IMR-90 (cell line): ENCODE data around the gene FAM174C. TPM values are rescaled to one million over a fixed set of nuclear protein-coding genes. Genes with fewer than 3 reads are reported as not detected.

ENCODE experiments used
- ATAC-seq: fragments of 200-7000 bp; cut with Tn5 transposase; 2 replicates; pipeline ENCODE4 v1.9.1; 2020; ENCODE audit warnings: low read depth, mild to moderate bottlenecking, moderate library complexity
- BruUV-seq: library from RNA; stranded (reverse); fragments of 400-500 nt; replicated peaks from 2 replicates; lab custom pipeline; 2021; lab: Mats Ljungman, UMichigan
- CTCF ChIA-PET: fragments of 300-600 bp; formaldehyde crosslinking; extraction: SDS; loops from one replicate; lab custom pipeline; 2021; ENCODE audit warnings: antibody characterized with exemption; lab: Yijun Ruan, JAX
- POLR2A ChIA-PET: fragments of 300-600 bp; sonication (Branson Sonifier 250); formaldehyde crosslinking; loops from one replicate; lab custom pipeline; 2022; ENCODE audit warnings: antibody characterized with exemption; ENCODE audit not compliant: unreplicated experiment; lab: Charles Lee
- DNase-seq: peaks from one replicate; pipeline ENCODE4 v3.0.0; 2013
- H2AFZ ChIP-seq: replicated peaks from 2 replicates; pipeline ENCODE3; 2013; ENCODE audit warnings: low read length, mild to moderate bottlenecking; ENCODE audit not compliant: poor library complexity
- H2AK5ac ChIP-seq: 2 replicates; pipeline ENCODE4 v1.6.1; 2013; ENCODE audit warnings: low read depth, low read length, inconsistent platforms
- H2AK9ac ChIP-seq: replicated peaks from 2 replicates; pipeline ENCODE3; 2013; ENCODE audit warnings: mild to moderate bottlenecking, low read depth, low read length, moderate library complexity; ENCODE audit not compliant: poor library complexity
- H2BK120ac ChIP-seq: 2 replicates; pipeline ENCODE4 v1.6.1; 2013; ENCODE audit warnings: low read depth, low read length, inconsistent platforms
- H2BK15ac ChIP-seq: 3 replicates; pipeline ENCODE4 v1.6.1; 2013; ENCODE audit warnings: low read depth, low read length, inconsistent platforms
- H2BK20ac ChIP-seq: 2 replicates; pipeline ENCODE4 v1.6.1; 2013; ENCODE audit warnings: low read depth, mild to moderate bottlenecking, inconsistent platforms, low read length, moderate library complexity
- H2BK5ac ChIP-seq: 2 replicates; pipeline ENCODE4 v1.6.1; 2013; ENCODE audit warnings: mild to moderate bottlenecking, low read depth, low read length, inconsistent platforms; ENCODE audit not compliant: poor library complexity, severe bottlenecking
- H3K14ac ChIP-seq: replicated peaks from 2 replicates; pipeline ENCODE4 v1.6.1; 2013; ENCODE audit warnings: low read depth, low read length, inconsistent platforms
- H3K18ac ChIP-seq: 2 replicates; pipeline ENCODE4 v1.6.1; 2013; ENCODE audit warnings: low read depth, low read length, control low read depth
- H3K23ac ChIP-seq: 2 replicates; pipeline ENCODE4 v1.6.1; 2013; ENCODE audit warnings: low read depth, low read length, inconsistent platforms
- H3K27ac ChIP-seq: 2 replicates; pipeline ENCODE4 v1.5.1; 2013; ENCODE audit warnings: mild to moderate bottlenecking, control low read depth, low read length; ENCODE audit not compliant: insufficient read depth
- H3K27me3 ChIP-seq: 2 replicates; pipeline ENCODE4 v1.6.1; 2013; ENCODE audit warnings: low read length; ENCODE audit not compliant: control insufficient read depth, insufficient read depth
- H3K36me3 ChIP-seq: 2 replicates; pipeline ENCODE4 v1.6.1; 2013; ENCODE audit warnings: low read length, mixed read lengths; ENCODE audit not compliant: control insufficient read depth, insufficient read depth
- H3K4ac ChIP-seq: 2 replicates; pipeline ENCODE4 v1.6.1; 2013; ENCODE audit warnings: low read depth, low read length, inconsistent platforms
- H3K4me1 ChIP-seq: 2 replicates; pipeline ENCODE4 v1.6.1; 2013; ENCODE audit warnings: low read length, mixed read lengths; ENCODE audit not compliant: control insufficient read depth, insufficient read depth
- H3K4me2 ChIP-seq: 2 replicates; pipeline ENCODE4 v1.6.1; 2013; ENCODE audit warnings: low read depth, mild to moderate bottlenecking, control low read depth, low read length, moderate library complexity
- H3K4me3 ChIP-seq: 2 replicates; pipeline ENCODE4 v1.5.1; 2013; ENCODE audit warnings: low read depth, mild to moderate bottlenecking, control low read depth, low read length, moderate library complexity; ENCODE audit not compliant: insufficient read depth
- H3K56ac ChIP-seq: 2 replicates; pipeline ENCODE4 v1.6.1; 2013; ENCODE audit warnings: low read length, inconsistent platforms; ENCODE audit not compliant: insufficient read depth; ENCODE audit errors: extremely low read depth
- H3K79me1 ChIP-seq, 2 experiments: 2 replicates each; pipeline ENCODE4 v1.6.1; 2013; ENCODE audit warnings: low read length in 2 of 2, inconsistent platforms in 1 of 2, low read depth in 1 of 2
- H3K9ac ChIP-seq: 2 replicates; pipeline ENCODE4 v1.6.1; 2013; ENCODE audit warnings: low read depth, low read length, control low read depth
- H3K9me1 ChIP-seq: 2 replicates; pipeline ENCODE4 v1.6.1; 2013; ENCODE audit warnings: low read length, inconsistent platforms; ENCODE audit not compliant: insufficient read depth
- H3K9me3 ChIP-seq: 2 replicates; pipeline ENCODE4 v1.6.1; 2013; ENCODE audit warnings: low read length; ENCODE audit not compliant: control insufficient read depth, insufficient read depth
- H4K20me1 ChIP-seq: 2 replicates; pipeline ENCODE4 v1.6.1; 2013; ENCODE audit warnings: low read length, inconsistent platforms; ENCODE audit not compliant: insufficient read depth
- H4K5ac ChIP-seq: 2 replicates; pipeline ENCODE4 v1.6.1; 2013; ENCODE audit warnings: mild to moderate bottlenecking, low read depth, low read length, control low read depth
- H4K8ac ChIP-seq, 2 experiments: 2 replicates each; pipeline ENCODE4 v1.6.1; 2013; ENCODE audit warnings: low read depth in 2 of 2, low read length in 2 of 2, control low read depth in 1 of 2, inconsistent platforms in 1 of 2
- H4K91ac ChIP-seq: 2 replicates; pipeline ENCODE4 v1.6.1; 2013; ENCODE audit warnings: low read depth, low read length, inconsistent platforms; ENCODE audit not compliant: insufficient read depth
- BHLHE40 ChIP-seq: fragments of 150-350 bp; IDR thresholded peaks from 2 replicates; pipeline ENCODE4 v1.6.1; 2016; ENCODE audit warnings: mild to moderate bottlenecking, low read depth, low read length
- CHD1 ChIP-seq: IDR thresholded peaks from 2 replicates; pipeline ENCODE4 v1.6.1; 2012; ENCODE audit warnings: low read depth, low read length, improper control_type of control experiment
- FOS ChIP-seq: fragments of 150-350 bp; IDR thresholded peaks from 2 replicates; pipeline ENCODE4 v1.6.1; 2016; ENCODE audit warnings: low read depth, low read length
- MAFK ChIP-seq: IDR thresholded peaks from 2 replicates; pipeline ENCODE4 v1.6.1; 2012; ENCODE audit warnings: low read depth, low read length, improper control_type of control experiment
- MAZ ChIP-seq: IDR thresholded peaks from 2 replicates; pipeline ENCODE4 v1.6.1; 2012; ENCODE audit warnings: low read depth, mild to moderate bottlenecking, low read length, improper control_type of control experiment, moderate library complexity, borderline replicate concordance
- MXI1 ChIP-seq: IDR thresholded peaks from 2 replicates; pipeline ENCODE4 v1.6.1; 2012; ENCODE audit warnings: low read depth, mild to moderate bottlenecking, low read length, moderate library complexity, borderline replicate concordance
- RAD21 ChIP-seq: IDR thresholded peaks from 2 replicates; pipeline ENCODE4 v1.6.1; 2012; ENCODE audit warnings: low read length, improper control_type of control experiment
- RCOR1 ChIP-seq: IDR thresholded peaks from 2 replicates; pipeline ENCODE4 v1.6.1; 2012; ENCODE audit warnings: mild to moderate bottlenecking, low read length, improper control_type of control experiment; ENCODE audit not compliant: insufficient replicate concordance
- RFX5 ChIP-seq: IDR thresholded peaks from 2 replicates; pipeline ENCODE4 v1.8.0; 2012; ENCODE audit warnings: low read depth, mild to moderate bottlenecking, low read length, moderate library complexity
- SMC3 ChIP-seq: fragments of 150-350 bp; IDR thresholded peaks from 2 replicates; pipeline ENCODE4 v1.6.1; 2016; ENCODE audit warnings: low read depth, mild to moderate bottlenecking, antibody characterized with exemption, low read length, moderate library complexity
- WGBS, 2 experiments: methylation state at CpG; one replicate each; pipeline versions ENCODE4 v1.1.5 to v1.1.7; 2013; ENCODE audit warnings: missing lambda C conversion rate in 2 of 2; ENCODE audit not compliant: insufficient read length in 1 of 2; ENCODE audit errors: extremely low coverage in 2 of 2; 5-methylcytosine and 5-hydroxymethylcytosine counted together
- dilution Hi-C: fragments of 300-500 bp; cut with HindIII; formaldehyde crosslinking; loops from one replicate; pipeline ENCODE4 v1.14.3; 2018; ENCODE audit warnings: low sequenced_read_pairs; ENCODE audit not compliant: unreplicated experiment
- in situ Hi-C: fragments of 300-500 bp; cut with MboI; formaldehyde crosslinking; loops from 3 replicates; pipeline ENCODE4 v1.14.3; 2019; ENCODE audit warnings: low sequenced_read_pairs, inconsistent platforms, mixed read lengths
- intact Hi-C: fragments of 100-400 bp; cut with micrococcal nuclease; formaldehyde crosslinking; loops from 2 replicates; pipeline ENCODE4 v1.10.0; 2022
- polyA plus RNA-seq, 3 experiments: library from polyadenylated mRNA; depleted of rRNA; stranded (reverse); fragments of >200 nt; gene quantifications; 2 replicates each; pipeline ENCODE4 v1.2.3, GENCODE V29; 2012; ENCODE audit warnings: low replicate concordance in 1 of 3
- total RNA-seq: library from RNA; depleted of rRNA; stranded (reverse); fragments of >200 nt; gene quantifications from 2 replicates; pipeline ENCODE4 v1.2.3, GENCODE V29; 2012
- TF ChIP-seq, protein P1 (sequence below): fragments of 150-350 bp; IDR thresholded peaks from 2 replicates; pipeline ENCODE4 v1.6.1; 2016; ENCODE audit warnings: low read depth, mild to moderate bottlenecking, low read length, moderate library complexity, borderline replicate concordance
- TF ChIP-seq, protein P2 (sequence below): fragments of 150-350 bp; IDR thresholded peaks from 2 replicates; pipeline ENCODE4 v1.6.1; 2017; ENCODE audit warnings: mild to moderate bottlenecking, antibody characterized with exemption, low read length, low read depth

FAM174C gene
- total and polyA plus RNA-seq, 2 of the 4 experiments (the other 2 are of a cell fraction), result 7.5 to 61.8 TPM

DNA sequence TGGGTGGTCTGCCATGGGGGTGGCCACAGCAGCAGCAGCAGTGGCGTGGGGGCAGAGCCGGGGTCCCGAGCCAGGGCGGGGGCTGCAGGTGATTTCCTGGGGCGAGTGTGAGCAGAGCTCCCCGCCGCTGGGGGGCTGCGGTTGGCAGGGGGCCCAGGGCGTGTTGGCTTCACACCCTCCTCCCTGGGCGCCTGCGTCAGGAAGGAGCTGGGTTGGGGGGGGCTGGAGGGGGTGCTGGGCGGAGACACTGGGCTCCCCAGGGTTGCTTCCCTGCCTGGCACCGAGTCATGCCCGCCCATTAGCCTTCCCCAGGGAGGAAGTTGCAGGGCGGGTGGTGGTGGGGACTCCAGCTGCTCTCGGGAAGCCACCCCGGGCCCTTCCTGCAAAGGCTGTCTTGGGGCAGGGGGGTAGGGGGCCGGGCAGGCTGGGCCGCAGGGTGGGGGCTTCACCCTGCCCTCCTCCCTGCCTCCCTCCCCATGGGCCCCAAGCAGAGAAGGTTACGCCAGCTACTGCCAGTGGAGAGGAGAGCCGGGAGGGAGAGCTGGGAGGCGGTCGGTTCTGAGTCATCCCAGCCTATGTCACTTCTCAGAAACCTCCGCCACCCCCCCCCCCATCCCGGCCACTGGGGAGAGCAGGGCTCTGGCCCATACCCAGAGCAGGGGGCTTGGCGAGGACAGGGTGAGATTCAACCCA lies 22.4 kb upstream of the FAM174C start (continued):
- TF ChIP-seq MAZ (peak; percentile 82), RAD21 (no peak), FOS (peak; percentile 69; the same call in 1 of the 2 replicates)

DNA sequence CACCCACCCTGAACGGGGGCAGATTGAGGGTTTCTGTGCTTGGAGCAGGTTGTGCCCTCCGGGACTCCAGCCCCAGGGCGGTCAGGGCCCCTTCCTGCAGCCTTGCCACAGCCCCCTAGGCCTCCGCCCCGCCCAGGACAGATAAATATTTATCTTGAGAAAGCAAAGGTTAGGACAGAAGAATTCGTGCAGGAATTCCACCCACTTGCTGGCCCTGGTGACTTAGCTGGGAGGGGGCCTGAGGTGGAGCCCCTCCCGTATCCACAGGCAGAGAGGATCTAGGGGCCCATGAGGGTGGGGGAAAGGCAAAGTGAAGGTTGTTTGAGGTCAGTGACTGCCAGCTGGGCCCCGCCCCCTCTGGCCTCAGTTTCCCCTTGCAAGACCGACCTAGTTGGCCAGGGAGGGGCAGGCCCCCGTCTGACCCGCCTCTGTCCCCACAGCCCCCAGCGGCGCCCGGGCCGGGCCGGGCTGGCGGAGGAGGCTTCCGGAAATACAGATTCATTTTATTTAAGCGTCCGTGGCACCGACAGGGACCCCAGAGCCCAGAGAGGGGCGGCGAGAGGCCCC lies 21.7 kb upstream of the FAM174C start:
- no TSS peak for BruUV-seq
- TF ChIP-seq RCOR1 (no peak), RAD21 (no peak), FOS (0 out of 2 replicates have a peak, but pooled peaks have one; percentile 2), RFX5 (no peak), MAZ (peak; percentile 52; the same call in 1 of the 2 replicates), BHLHE40 (no peak), CHD1 (no peak), MXI1 (no peak), MAFK (no peak), SMC3 (no peak)
- TF ChIP-seq, protein P1, sequence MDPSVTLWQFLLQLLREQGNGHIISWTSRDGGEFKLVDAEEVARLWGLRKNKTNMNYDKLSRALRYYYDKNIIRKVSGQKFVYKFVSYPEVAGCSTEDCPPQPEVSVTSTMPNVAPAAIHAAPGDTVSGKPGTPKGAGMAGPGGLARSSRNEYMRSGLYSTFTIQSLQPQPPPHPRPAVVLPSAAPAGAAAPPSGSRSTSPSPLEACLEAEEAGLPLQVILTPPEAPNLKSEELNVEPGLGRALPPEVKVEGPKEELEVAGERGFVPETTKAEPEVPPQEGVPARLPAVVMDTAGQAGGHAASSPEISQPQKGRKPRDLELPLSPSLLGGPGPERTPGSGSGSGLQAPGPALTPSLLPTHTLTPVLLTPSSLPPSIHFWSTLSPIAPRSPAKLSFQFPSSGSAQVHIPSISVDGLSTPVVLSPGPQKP, result no peak
- TF ChIP-seq, protein P2, sequence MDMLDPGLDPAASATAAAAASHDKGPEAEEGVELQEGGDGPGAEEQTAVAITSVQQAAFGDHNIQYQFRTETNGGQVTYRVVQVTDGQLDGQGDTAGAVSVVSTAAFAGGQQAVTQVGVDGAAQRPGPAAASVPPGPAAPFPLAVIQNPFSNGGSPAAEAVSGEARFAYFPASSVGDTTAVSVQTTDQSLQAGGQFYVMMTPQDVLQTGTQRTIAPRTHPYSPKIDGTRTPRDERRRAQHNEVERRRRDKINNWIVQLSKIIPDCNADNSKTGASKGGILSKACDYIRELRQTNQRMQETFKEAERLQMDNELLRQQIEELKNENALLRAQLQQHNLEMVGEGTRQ, result no peak

More for the DNA sequence above, 21.7 kb upstream of the FAM174C start:
- Histone ChIP-seq H3K18ac (peak overlapping the region; percentile 91), H2BK120ac (peak overlapping the region; percentile 94), H2BK5ac (peak overlapping the region; percentile 99), H4K20me1 (peaks cover 91% of the 10 kb centered on the region), H4K91ac (peak overlapping the region; percentile 95), H3K4me1 (peaks cover 34% of the 10 kb centered on the region), H3K36me3 (peaks cover 69% of the 10 kb centered on the region), H4K5ac (peak overlapping the region; percentile 59; the same call in 1 of the 2 replicates), H3K23ac (peak overlapping the region; percentile 96), H2BK20ac (peak overlapping the region; percentile 64; the same call in 1 of the 2 replicates), H3K9me3 (no peaks in the 10 kb centered on the region), H2AK5ac (peak overlapping the region; percentile 94), H2AFZ (peak overlapping the region; percentile 65), H3K4ac (peak overlapping the region; percentile 98), H2AK9ac (peak overlapping the region; percentile 99), H4K8ac (peak overlapping the region; percentile 63 to 92), H3K56ac (peak overlapping the region; percentile 78), H2BK15ac (no peak overlapping the region), H3K4me2 (peak overlapping the region; percentile 77), H3K27me3 (no peaks in the 10 kb centered on the region), H3K27ac (peak overlapping the region; percentile 99), H3K9me1 (no peaks in the 10 kb centered on the region), H3K4me3 (peak overlapping the region; percentile 94), H3K9ac (peak overlapping the region; percentile 83), H3K79me1 (peaks cover 0 to 38% of the 10 kb centered on the region in 2 experiments; a peak in 2 of 4 replicates), H3K14ac (peak overlapping the region; percentile 86)
- WGBS, 2 experiments, result 20% methylated on average over 3 of the region's 23 CpGs; no CpG with 5 or more reads in 1 of the 2 experiments
- CTCF ChIA-PET, result interaction anchor here (0.9 to 1.6 kb wide), 3 partner anchors 9 to 131 kb away, joined by 3 to 11 read pairs (median 7); no protein-coding TSS in a partner anchor
- ATAC-seq (peak; percentile 19), DNase-seq (peak; percentile 88)
- dilution Hi-C loops, result no loop called here
- POLR2A ChIA-PET, result interaction anchor here (0.7 to 1.6 kb wide), 4 partner anchors 10 to 19 kb away, joined by 4 to 28 read pairs (median 10); partner anchors contain the start of gene CIRBP
- in situ Hi-C loops, result no loop called here
- intact Hi-C loops, result loop anchor here (1.0 kb wide), 1 partner anchor 13 kb away; no protein-coding TSS in a partner anchor
